Heart left ventricle (tissue), 13 donors: ENCODE measurements around the gene WFS1.

Source experiments
- POLR2A ChIP-seq, 2 donors: fragments of 450-650 bp; IDR thresholded peaks; one replicate each; pipeline ENCODE4 v1.6.1; 2017; ENCODE audit warnings: antibody characterized with exemption in 2 of 2, mild to moderate bottlenecking in 2 of 2, moderate library complexity in 2 of 2
- TF ChIP-seq, protein P1 (sequence below), 12 donors: fragments of 200-600 bp; sonication (generic) in 4 of 12; IDR thresholded peaks; one replicate each; pipeline versions ENCODE4 v1.5.0 to v1.8.0; 2018 to 2022; ENCODE audit warnings: antibody characterized with exemption in 12 of 12, mild to moderate bottlenecking in 5 of 12
- donor health status: ischemic (EF 13 %, LVEDD 7.1; RV severe dilation, severe dysfunction).
- donor health status: DM: no; HTN: yes; CAD: no.
- donor health status: DM: no; HTN: no; CAD: no.
- donor health status: ischemic (EF 25% LVEDD 6.9; RV normal size, moderate dysfunction).
- donor health status: ischemic (EF 25% LVEDD 5.7; RV mildly dilated, moderate dysfunction).
- donor health status: ischemic (EF 35%, LVEDD 5.7; RV mildly dilated, moderate dysfunction).
- donor health status: nonischemic (EF 11% LVEDD 7.7; RV severe dilation, severe dysfunction).
- donor health status: DM: yes; HTN: yes; CAD: no.
- donor health status: PGD.
- donor health status: ischemic (EF 29% LVEDD 5.4; RV normal size, mild dysfunction).
- donor health status: nonischemic (EF 23%, LVEDD 6.1; RV moderate dilation, normal function).

DNA sequence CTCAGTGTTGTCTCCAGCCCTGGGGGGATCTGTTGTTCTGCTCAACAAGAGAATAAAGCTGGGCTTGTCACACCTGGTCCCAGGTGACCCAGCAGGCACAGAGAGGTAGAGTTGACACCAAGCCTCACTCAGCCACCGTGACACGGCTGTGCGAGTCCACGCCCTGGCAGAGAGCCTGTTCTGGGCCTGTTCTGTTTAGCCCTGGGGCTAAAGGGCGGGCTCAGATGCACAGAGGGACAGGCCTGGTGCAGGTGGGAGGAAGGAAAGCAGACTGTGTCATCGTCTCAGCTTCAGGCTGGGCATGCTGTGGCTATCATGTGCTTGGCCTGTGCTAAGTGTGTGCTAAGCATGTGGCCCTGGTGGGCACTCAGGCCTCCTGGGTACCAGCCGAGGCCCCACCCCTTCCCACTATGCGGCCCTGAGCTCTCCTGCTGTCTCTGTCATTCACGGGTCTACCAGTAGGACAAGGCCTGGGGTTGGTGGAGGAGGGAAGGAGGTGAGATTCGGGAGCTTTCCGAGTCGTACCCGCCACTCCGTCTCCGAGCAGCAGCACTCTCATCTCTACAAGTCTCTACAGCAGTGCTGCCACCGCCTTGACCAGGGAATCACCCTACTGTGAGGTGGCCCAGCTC is 10.8 kb downstream of the WFS1 start:
- TF ChIP-seq, protein P1, sequence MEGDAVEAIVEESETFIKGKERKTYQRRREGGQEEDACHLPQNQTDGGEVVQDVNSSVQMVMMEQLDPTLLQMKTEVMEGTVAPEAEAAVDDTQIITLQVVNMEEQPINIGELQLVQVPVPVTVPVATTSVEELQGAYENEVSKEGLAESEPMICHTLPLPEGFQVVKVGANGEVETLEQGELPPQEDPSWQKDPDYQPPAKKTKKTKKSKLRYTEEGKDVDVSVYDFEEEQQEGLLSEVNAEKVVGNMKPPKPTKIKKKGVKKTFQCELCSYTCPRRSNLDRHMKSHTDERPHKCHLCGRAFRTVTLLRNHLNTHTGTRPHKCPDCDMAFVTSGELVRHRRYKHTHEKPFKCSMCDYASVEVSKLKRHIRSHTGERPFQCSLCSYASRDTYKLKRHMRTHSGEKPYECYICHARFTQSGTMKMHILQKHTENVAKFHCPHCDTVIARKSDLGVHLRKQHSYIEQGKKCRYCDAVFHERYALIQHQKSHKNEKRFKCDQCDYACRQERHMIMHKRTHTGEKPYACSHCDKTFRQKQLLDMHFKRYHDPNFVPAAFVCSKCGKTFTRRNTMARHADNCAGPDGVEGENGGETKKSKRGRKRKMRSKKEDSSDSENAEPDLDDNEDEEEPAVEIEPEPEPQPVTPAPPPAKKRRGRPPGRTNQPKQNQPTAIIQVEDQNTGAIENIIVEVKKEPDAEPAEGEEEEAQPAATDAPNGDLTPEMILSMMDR (IDR thresholded peaks at IDR 0.05), result no peak
- TF ChIP-seq POLR2A (IDR thresholded peaks at IDR 0.05), result no peak
